Measurements from ENCODE around the gene CARNS1. TPM values are rescaled to one million over a fixed set of nuclear protein-coding genes. Genes with fewer than 3 reads are reported as not detected.

Gene CARNS1
- total and polyA plus RNA-seq, 2 of the 8 experiments (the other 6 are each of a cell fraction or from before 2014, with no cell fraction given) = 0.82 to 1.1 TPM

DNA sequence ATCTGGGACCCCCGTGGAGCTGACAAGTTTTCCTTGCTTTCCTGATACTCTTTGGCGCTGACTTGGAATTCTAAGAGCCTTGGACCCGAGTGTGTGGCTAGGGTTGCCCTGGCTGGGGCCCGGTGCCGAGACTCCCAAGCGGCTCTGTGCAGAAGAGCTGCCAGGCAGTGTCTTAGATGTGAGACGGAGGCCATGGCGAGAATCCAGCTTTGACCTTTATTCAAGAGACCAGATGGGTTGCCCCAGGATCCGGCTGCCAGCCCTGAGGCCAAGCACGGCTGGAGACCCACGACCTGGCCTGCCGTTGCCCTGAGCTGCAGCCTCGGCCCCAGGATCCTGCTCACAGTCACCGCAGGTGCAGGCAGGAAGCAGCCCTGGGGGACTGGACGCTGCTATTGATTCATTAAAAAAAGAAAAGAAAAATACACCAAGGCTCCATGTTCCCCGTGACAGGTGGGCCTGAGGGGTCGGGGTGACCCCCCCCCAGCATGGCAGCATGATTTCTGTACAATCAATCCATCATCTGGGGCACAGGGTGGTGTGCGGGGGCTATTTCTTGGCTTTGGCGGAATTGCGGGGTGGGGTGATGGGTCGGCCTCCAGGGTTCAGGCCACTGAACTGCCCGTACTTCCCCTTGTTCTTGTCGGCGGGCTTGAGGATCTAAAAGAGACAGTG lies 17.4 kb upstream of the CARNS1 start:
- no peak overlapping the region for H3K4me2 ChIP-seq (ENCODE audit: insufficient read depth in 1 of 2, low read depth in 2 of 2, low read length in 2 of 2)
- H2BK5ac ChIP-seq (ENCODE audit: low read depth, low read length) = no peak overlapping the region
- no peak overlapping the region for H3K14ac ChIP-seq (ENCODE audit: insufficient read length)
- no peak overlapping the region for H2BK15ac ChIP-seq (ENCODE audit: low read length)
- POLR2A ChIA-PET (ENCODE audit: partially characterized antibody) = interaction anchor here (0.6 to 1.9 kb wide), 7 partner anchors 9 to 1869 kb away, joined by 3 to 6 read pairs (median 3); partner anchors contain the start of genes CARNS1 and PTPRCAP
- H3K56ac ChIP-seq (replicated peaks; ENCODE audit: insufficient read length, low read depth, low read length) = no peak overlapping the region
- DNase-seq (ENCODE audit: low read depth in 1 of 2, low spot score in 2 of 2) (no peak), FAIRE-seq (no peak)
- H2AFZ ChIP-seq (ENCODE audit: low read length) = no peak overlapping the region
- H3K79me2 ChIP-seq (ENCODE audit: control insufficient read depth in 1 of 2, insufficient read depth in 2 of 2, low read length in 2 of 2) = peaks cover 0 to 10% of the 10 kb centered on the region in 2 experiments; a peak in 2 of 4 replicates
- H3K4me1 ChIP-seq (replicated peaks in 1 of 4; ENCODE audit: control insufficient read depth in 3 of 4, insufficient read depth in 4 of 4, low read length in 3 of 4) = peaks cover 0 to 11% (median 4%) of the 10 kb centered on the region in 4 experiments; a peak in 5 of 7 replicates
- H3K36me3 ChIP-seq (ENCODE audit: control insufficient read depth in 2 of 4, insufficient read depth in 4 of 4, low read length in 3 of 4) = peaks cover 6 to 25% (median 18%) of the 10 kb centered on the region in 4 experiments; a peak in 6 of 8 replicates
- H3K4ac ChIP-seq (replicated peaks; ENCODE audit: insufficient read length, low read depth, low read length) = no peak overlapping the region
- 88% methylated on average over 24 of the region's 24 CpGs; no CpG with 5 or more reads in 1 of the 2 experiments for WGBS, 2 experiments (ENCODE audit: extremely low coverage in 1 of 2, insufficient coverage in 1 of 2, insufficient read length in 1 of 2, insufficient replicate concordance in 2 of 2, low coverage in 1 of 2, low lambda C conversion rate in 2 of 2, missing lambda C conversion rate in 1 of 2)
- H3K9me3 ChIP-seq (ENCODE audit: insufficient read depth in 2 of 2, low read depth in 1 of 2, low read length in 1 of 2) = no peaks in the 10 kb centered on the region
- H3K23ac ChIP-seq (ENCODE audit: insufficient read length) = no peak overlapping the region
- no peak overlapping the region for H4K5ac ChIP-seq (ENCODE audit: insufficient read length, low read depth, low read length)
- H2BK20ac ChIP-seq (ENCODE audit: low read length) = no peak overlapping the region
- no peak overlapping the region for H3K4me3 ChIP-seq (ENCODE audit: extremely low read depth in 1 of 4, insufficient read depth in 2 of 4, low read depth in 3 of 4, low read length in 4 of 4)
- H3K9ac ChIP-seq (replicated peaks in 1 of 4; ENCODE audit: extremely low read depth in 1 of 4, low read depth in 3 of 4, low read length in 3 of 4) = no peak overlapping the region
- H3K18ac ChIP-seq (ENCODE audit: extremely low read depth, low read length) = no peak overlapping the region
- H3K23me2 ChIP-seq (ENCODE audit: low read depth, low read length) = peaks cover 4% of the 10 kb centered on the region; the same call in 1 of the 2 replicates
- peak overlapping the region; percentile 73 for H4K8ac ChIP-seq (ENCODE audit: extremely low read depth, insufficient read depth, low read length)
- no peak for TF ChIP-seq BACH1 (IDR thresholded peaks at IDR 0.05; ENCODE audit: low read length)
- no peak for TF ChIP-seq ZNF274 (IDR thresholded peaks at IDR 0.05; ENCODE audit: borderline replicate concordance, extremely low read depth, low read length)
- no peak for TF ChIP-seq CBX8 (IDR thresholded peaks at IDR 0.05; ENCODE audit: borderline replicate concordance, low read depth, low read length)
- no peak for TF ChIP-seq HDAC2 (IDR thresholded peaks at IDR 0.05; ENCODE audit: borderline replicate concordance in 1 of 2, low read depth in 2 of 2, low read length in 2 of 2)
- no peak for TF ChIP-seq POLR2A (IDR thresholded peaks at IDR 0.05; ENCODE audit: control extremely low read depth in 1 of 2, low read depth in 2 of 2, low read length in 2 of 2)
- TF ChIP-seq, protein P1, sequence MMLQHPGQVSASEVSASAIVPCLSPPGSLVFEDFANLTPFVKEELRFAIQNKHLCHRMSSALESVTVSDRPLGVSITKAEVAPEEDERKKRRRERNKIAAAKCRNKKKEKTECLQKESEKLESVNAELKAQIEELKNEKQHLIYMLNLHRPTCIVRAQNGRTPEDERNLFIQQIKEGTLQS (IDR thresholded peaks at IDR 0.05; ENCODE audit: insufficient read depth, low read depth, low read length) = no peak
- peaks cover 6% of the 10 kb centered on the region for H3K79me1 ChIP-seq (ENCODE audit: low read depth, low read length)
- no peak overlapping the region for H2BK120ac ChIP-seq (replicated peaks; ENCODE audit: low read depth, low read length)
- no peak overlapping the region for H3K27ac ChIP-seq (ENCODE audit: low read depth, low read length)
- CTCF ChIA-PET (ENCODE audit: partially characterized antibody) = interaction anchor here (0.8 to 34.8 kb wide), 4 partner anchors 9 to 85 kb away, joined by 3 to 1305 read pairs (median 3); partner anchors contain the start of genes AIP and POLD4
- H4K91ac ChIP-seq (replicated peaks; ENCODE audit: insufficient read length, low read length) = no peak overlapping the region
- H3K27me3 ChIP-seq (replicated peaks in 1 of 4; ENCODE audit: control insufficient read depth in 3 of 4, extremely low read depth in 1 of 4, insufficient read depth in 3 of 4, low read length in 3 of 4) = no peaks in the 10 kb centered on the region
- no peak overlapping the region for H2BK12ac ChIP-seq (ENCODE audit: low read depth, low read length)
- H4K20me1 ChIP-seq (replicated peaks in 1 of 2; ENCODE audit: control insufficient read depth in 1 of 2, insufficient read depth in 2 of 2, low read length in 2 of 2) = peaks cover 0 to 13% of the 10 kb centered on the region in 2 experiments
- no peak overlapping the region for H2AK5ac ChIP-seq (ENCODE audit: low read depth, low read length)
